Fibroblast of the aortic adventitia (primary cell): ENCODE results near the gene SEMG1. TPM values are rescaled to one million over a fixed set of nuclear protein-coding genes. Genes with fewer than 3 reads are reported as not detected.

Experiments used
- DNase-seq: peaks from one replicate; pipeline ENCODE4 v3.0.0-alpha.2; 2010; ENCODE audit warnings: low read depth
- H3K4me3 ChIP-seq: 2 replicates; pipeline ENCODE4 v1.5.1; 2011; ENCODE audit warnings: low read depth, mild to moderate bottlenecking, control low read depth, low read length, moderate library complexity
- CTCF ChIP-seq: IDR thresholded peaks from 2 replicates; pipeline ENCODE4 v1.5.1; 2011; ENCODE audit warnings: mild to moderate bottlenecking, low read length, control low read depth, inconsistent platforms; ENCODE audit not compliant: insufficient read depth
- total RNA-seq: library from RNA; depleted of rRNA; stranded (reverse); fragments of >200 nt; gene quantifications from 2 replicates; pipeline ENCODE4 v1.2.3, GENCODE V29; 2012; ENCODE audit warnings: low replicate concordance

SEMG1 gene
- total RNA-seq, 1 donor = not detected

DNA sequence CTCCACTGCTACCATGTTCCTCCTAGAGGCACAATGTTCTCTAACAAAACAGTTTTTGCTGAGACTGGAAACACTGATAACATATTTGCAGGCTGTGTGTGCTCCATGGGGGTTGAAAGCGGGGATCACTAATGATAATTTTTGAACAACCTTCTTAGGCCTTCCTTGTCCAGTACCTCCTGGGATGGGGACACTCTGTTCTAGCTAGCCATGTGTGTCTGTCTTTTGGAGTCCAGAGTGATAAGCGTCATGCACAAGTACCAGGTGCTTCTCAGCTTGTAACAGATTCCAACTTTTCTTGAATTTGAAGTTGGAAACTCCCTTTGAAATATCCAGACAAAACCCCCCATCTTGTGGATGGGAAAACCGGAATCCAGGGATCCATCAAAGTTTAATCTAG is 17.0 kb upstream of the SEMG1 start:
- DNase-seq = no peak
- TF ChIP-seq CTCF = no peak
- no peak overlapping the region for H3K4me3 ChIP-seq

GRCh38 chr20:45191926-45192325 is 14.9 kb upstream of the SEMG1 start:
- TF ChIP-seq CTCF = no peak
- no peak overlapping the region for H3K4me3 ChIP-seq
- no peak for DNase-seq

DNA sequence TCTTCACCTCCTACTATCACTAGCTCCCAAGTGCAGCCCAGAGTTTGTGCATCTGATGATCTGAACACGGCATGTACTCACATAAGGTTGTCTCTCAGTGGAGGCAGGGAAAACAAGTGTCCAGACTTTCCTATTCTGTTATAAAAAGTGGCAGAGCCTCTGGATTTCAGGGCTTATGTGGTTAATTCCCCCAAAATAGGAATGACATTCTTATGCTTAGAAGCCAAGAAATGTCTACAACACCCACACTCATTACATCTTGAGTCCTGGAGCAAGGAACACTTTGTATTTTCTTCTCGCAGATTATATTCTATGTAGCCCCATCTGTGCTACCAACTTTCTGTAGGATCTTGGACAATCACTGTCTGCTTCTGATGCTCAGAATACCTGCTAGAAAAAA is 13.5 kb upstream of the SEMG1 start:
- TF ChIP-seq CTCF = no peak
- H3K4me3 ChIP-seq = no peak overlapping the region

GRCh38 chr20:45209924-45210323 is 3.1 kb downstream of the SEMG1 start:
- no peak for DNase-seq
- TF ChIP-seq CTCF = no peak
- no peak overlapping the region for H3K4me3 ChIP-seq

More for the DNA sequence above, 13.5 kb upstream of the SEMG1 start:
- no peak for DNase-seq

GRCh38 chr20:45211569-45212474 is 5.0 kb downstream of the SEMG1 start:
- no peak for DNase-seq
- TF ChIP-seq CTCF = no peak
- no peak overlapping the region for H3K4me3 ChIP-seq

DNA sequence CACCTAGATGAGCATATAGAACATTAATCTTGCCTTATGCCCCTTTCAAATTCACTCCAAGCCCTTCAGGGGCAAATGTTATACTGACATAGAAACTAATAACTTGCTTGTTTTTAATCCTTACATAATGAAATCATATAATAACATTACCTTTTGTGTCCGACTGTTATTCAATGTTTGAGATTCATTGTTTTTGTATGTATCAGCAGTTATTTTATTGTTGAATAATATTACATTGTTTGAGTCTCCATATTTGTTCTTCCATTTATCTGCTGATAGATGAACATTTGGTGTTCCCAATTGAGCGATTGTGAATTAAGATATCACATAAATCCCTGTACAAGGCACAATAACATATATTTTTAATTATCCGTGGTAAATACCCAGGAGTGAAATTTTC is 6.0 kb downstream of the SEMG1 start:
- no peak overlapping the region for H3K4me3 ChIP-seq
- TF ChIP-seq CTCF = no peak
- no peak for DNase-seq
